Left renal cortex interstitium (tissue), 4 donors: ENCODE measurements around the gene LRMDA. TPM values are rescaled to one million over a fixed set of nuclear protein-coding genes. Genes with fewer than 3 reads are reported as not detected.
A peak's percentile ranks its signal among the peaks of the same experiment; 100 is the strongest.
"Not testable (repeated sequence)": the region's sequence is repeated elsewhere in the genome, so short reads cannot be mapped to it uniquely, and the experiment has no call there.

Source experiments
- DNase-seq, 4 donors: peaks; one replicate each; pipeline ENCODE4 v3.0.0-alpha.2; 2013; ENCODE audit warnings: low read depth in 4 of 4, low spot score in 2 of 4, missing footprints in 1 of 4
- polyA plus RNA-seq, 4 donors: library from polyadenylated mRNA; unstranded; fragments of 120-200 nt; gene quantifications; one replicate each; pipeline ENCODE4 v1.2.1, GENCODE V29; 2013; ENCODE audit not compliant: insufficient read length in 4 of 4

LRMDA gene
- polyA plus RNA-seq, 4 donors = 15.3 to 23.5 (median 21.1) TPM

DNA sequence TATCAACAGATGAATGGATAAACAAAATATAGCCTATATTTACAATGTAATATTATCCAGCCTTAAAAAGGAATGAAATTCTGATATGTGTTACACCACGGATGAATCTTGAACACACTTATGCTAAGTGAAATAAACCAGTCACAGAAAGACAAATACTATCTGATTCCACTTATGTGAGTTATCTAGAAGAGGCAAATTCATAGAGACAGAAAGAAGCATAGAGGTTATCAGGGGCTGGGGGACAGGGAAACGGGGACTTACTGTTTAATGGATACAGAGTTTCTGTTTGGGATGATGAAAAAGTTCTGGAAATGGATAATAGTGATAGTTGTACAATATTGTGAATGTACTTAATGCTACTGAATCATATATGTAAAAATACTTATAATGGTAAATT lies 329.9 kb downstream of the LRMDA start:
- no peak for DNase-seq

DNA sequence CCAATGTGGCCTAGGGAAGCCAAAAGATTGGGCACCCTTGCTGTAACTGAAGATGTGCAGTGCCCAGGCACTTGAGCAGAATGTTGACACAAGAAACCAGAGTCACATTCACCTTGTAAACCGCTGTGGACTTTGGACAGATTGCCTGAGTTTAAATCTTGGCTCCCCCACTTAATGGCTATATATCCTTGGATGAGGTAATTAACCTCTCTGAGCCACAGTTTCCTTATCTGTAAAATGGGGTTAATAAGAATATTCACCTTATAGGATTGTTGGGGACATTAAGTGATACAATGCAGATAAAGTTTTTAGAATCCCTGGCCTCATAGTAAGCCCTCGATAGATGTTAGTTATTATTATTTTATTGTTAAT lies 331.0 kb downstream of the LRMDA start:
- no peak for DNase-seq

DNA sequence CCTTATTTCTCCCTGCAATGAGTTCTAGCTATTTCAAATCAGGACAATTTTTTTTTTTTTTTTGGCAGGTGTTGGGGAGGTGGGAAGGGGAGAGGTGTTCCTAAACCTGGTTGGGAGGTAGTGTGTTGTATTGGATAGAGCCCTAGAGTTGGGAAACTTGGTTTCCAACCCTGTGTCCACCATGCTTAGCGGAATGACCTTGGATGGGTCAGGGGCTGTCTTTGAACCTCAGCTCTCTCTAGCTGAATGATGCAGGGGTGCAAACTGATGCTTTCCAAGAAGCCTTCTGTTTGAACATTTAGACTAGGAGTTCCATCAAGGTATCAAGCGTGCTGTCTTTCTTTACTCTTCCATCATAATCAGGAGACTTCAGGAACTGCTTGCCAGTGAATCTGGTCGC lies 332.2 kb downstream of the LRMDA start:
- no peak for DNase-seq

DNA sequence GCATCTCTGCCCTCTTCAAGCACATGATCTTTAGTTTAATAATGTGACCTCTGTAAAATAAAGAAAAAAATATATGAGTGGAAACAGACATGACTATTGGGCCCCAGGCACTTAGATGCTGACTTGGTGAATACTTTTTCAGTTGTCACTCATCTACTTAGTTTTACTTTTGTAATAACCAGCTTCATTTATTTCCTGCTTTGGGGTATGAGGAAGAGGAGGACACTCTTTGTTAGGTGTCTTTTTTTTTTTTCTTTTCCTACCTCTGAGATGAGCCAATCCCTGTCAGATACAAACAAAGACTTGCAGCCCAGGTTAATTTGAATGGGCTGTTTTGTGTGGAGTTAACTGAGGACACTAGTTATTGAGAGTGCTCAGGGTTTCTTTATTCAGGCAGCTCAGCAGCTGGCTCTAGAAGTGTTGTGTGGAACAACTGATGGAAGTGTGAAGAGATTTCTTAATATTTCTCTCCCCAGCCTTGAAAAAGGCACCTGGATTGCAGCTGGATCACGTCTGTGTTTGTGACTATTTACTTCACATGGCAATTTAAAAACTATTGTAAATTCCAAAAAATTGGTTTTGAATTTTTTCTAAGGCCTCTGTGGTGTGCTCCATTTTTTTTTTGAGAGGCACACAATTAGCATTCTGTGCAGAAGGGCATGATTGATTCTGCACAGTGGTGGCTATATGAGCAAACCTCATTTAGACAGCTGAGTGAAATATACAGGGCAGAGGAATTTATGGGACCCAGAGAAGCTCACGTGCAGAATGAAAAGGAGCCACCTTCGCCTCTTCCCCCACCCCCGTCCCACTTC lies 333.8 kb downstream of the LRMDA start:
- no peak for DNase-seq

DNA sequence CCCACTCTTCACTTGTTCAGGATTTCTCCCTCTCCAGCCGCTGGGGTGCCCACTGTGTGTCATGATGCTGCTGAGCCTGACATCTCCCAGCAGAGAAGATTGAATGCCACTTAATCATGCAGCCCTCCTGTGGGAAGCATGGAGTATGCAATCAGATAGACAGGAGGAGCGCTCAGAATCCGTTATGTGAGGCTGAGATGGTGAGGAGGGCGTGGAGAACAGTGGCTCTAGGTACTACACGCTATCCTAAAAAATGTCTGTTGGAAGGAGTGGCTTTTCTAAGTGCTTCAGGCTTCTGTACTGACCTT lies 334.3 kb downstream of the LRMDA start:
- no peak for DNase-seq

DNA sequence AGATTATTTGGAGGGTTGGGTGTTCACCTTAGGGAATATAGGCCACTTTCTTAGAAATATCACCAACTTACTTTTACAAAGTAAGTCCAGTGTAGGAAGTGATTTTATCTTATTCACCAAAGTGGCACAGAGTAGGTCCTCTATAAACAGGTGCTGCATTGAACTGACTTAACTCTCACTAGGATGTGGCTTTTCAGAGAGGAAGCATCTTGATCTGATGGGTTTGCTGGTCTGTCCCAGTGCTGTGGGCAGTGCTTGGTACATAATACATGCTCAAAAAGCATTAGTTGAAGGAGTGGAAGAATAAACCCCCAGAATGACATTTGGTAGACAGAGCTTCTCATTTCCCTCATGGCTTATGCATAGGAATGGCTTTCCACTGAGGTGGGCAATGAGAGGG lies 334.7 kb downstream of the LRMDA start:
- no peak for DNase-seq

DNA sequence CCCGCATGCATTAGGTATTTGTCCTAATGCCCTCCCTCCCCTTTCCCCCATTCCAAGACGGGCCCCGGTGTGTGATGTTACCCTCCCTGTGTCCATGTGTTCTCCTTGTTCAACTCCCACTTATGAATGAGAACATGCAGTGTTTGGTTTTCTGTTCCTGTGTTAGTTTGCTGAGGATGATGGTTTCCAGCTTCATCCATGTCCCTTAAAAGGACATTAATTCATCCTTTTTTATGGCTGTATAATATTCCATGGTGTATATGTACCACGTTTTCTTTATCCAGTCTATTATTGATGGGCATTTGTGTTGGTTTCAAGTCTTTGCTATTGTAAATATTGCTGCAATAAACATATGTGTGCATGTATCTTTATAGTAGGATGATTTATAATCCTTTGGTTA lies 335.3 kb downstream of the LRMDA start:
- DNase-seq = not testable (repeated sequence)

DNA sequence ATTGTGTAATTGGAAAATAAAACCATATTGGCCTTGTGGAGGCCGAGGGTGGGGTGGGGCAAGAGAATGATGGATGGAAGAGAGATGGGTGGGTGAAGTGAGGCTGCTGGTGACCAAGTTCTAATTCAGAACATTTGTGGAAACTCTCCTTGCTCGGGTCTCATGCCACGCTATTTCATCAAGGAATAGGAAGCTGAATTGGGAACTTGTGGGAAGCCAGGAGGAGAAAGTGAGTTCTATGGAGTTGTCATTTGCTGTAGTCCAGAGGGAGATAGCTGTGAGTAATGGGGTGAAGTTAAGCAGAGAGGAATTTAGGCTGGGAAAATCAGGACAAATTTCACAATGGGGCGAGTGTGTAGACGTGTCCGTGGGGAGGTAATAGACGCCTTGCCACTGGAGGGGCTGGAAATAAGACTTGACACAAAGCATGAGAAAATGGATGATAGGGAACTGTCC lies 339.2 kb downstream of the LRMDA start:
- DNase-seq = no peak

DNA sequence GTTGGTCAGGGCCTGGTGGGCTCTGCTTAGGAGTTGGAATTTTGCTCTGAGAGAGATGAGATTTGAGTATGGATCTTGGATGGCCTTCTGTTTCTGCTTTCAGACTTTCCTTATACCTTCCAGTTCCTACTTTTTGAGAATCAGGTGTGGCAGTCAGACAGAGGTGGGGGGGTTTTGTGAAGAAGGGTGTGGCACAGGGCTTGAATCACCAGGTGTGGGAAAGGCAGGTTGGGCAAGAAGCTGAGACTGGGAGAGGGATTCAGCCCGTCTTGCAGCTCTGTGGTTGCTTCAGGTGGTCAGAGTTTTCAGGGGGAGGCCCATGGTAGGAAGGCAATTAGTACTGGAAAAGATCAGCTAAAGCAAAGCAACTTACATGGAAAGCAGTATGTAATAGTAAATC lies 340.2 kb downstream of the LRMDA start:
- no peak for DNase-seq

DNA sequence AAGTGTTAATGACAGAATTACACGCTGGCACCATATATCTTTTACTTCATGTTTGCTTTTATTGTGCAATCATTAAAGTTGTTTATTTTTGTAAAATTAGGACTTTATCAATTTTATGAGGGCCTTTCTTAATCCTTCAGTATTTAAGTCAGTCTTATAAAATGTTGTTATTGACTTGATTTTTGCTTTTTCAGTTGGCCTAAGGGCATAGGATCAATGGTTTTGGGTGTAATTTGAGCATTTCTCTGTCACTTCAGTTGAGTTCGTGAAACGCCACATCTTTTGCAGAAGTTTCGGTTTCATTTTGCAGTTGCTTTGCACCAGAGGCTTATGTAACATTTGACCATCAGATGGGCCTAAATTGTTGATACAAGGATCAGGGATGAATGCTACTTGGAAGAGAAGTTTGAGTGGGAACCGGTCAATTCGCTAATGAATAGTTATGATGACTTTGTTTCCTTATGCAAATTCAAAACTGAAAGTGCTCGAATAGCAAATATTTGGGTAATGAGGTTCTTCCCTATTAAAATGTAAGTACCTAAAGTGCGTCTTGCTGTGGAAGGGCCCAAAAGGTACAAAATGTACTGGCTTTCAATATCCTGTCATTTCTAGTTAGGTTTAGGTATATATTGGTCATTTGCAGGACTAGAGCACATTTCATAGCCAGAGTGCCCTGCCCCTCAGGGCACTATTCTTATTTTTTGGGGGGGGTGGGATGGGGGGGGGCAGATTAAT lies 340.9 kb downstream of the LRMDA start:
- peak in 1 of 4 donors; percentile 57 for DNase-seq

DNA sequence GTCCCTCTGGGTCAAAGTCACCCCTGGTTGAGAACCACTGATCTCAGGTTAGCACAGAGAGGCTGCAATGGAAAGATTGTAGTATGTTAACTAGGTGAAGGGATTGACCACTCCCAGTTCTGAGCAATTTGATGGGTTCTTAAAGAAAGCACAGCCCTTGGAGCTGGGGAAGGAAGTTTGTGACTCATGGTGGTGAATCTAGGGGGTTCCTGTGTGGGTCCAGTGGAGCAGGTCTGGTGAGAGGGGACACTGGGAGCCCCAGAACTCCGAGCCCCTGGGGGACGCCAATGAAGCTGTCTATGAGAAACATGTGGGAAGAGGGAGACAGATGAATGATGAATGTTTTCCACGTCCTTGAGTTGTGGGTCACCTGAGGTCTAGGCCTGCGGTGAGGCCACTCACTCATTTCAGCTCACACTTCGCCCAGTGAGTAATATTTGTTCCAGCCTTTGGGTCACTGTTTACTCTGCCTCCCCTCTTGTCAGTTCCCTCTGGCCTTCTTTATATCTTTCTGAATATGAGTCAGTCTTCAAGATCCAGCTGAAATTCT lies 341.9 kb downstream of the LRMDA start:
- no peak for DNase-seq

DNA sequence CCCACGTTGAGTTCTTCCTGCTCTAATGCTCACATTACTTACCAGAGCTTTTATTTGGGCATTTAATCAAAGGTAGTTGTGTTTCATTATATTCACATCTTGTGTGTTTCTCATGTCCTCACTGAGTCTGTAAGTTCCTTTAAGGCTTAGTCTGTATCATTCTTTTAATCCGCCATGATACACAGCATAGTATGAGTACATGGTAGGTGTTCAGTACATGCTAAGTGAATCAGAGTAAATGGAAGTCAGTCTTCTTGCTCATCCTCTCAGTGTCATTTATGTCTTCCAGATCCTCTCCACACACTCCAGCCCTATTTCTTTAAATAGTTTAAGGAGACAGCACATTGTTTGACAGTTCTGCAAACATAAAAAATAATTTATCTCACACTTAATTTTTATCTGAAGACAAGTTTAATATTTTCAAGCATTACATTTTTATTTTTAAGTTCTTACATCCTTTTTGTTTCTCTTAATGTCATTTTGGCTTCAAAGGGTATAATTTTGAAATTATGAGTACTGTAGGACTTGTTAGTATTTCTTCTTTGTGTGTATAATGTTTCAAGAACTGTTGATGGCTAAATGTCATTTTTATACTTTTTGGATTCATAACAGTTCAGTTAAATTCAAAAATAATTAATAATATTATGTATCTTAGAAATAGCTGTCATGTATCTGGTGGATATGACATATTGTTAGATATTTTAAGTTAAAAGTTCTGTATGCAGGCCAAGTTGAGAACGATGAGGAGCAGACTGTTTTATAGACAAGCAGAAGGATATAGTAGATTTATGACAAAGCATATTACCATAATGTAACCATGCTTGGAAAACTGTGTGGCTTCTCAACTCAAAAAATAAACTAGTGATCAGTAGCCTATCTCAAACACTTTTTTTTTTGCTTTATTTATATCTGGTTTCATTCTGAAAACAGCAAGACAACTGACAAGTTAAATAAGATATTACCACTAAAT lies 342.7 kb downstream of the LRMDA start:
- DNase-seq = no peak

DNA sequence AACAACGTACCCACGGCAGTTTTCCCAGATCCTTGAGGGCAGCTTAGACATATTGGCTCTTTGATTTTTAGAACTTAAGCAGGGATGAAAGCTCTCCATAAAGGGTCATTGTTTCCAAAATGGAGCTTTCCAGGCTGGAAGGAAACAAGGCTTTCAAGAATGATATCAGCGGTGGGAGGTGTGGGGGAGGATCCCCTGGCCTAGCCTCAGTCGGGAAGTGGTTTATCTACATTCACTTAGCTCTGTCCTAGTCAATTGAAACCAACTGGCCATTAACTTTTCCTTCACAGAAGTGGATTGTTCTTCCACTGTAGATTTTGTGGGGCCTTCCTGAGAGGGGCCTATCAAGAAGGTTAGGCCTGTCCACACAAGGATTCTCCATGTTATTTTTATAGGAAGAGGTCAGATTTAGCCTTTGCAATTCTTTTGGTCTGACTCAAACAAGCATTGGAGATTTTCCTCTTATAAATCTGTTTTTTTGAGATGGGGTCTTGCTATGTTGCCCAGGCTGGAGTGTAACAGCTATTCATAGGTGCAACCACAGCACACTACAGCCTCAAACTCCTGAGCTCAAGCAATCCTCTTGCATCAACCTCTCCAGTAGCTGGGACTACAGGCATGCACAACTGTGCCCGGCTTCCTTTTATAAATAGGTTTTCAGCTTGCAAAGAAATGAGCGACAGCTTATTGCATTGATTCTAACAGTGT lies 343.5 kb downstream of the LRMDA start:
- DNase-seq = no peak

DNA sequence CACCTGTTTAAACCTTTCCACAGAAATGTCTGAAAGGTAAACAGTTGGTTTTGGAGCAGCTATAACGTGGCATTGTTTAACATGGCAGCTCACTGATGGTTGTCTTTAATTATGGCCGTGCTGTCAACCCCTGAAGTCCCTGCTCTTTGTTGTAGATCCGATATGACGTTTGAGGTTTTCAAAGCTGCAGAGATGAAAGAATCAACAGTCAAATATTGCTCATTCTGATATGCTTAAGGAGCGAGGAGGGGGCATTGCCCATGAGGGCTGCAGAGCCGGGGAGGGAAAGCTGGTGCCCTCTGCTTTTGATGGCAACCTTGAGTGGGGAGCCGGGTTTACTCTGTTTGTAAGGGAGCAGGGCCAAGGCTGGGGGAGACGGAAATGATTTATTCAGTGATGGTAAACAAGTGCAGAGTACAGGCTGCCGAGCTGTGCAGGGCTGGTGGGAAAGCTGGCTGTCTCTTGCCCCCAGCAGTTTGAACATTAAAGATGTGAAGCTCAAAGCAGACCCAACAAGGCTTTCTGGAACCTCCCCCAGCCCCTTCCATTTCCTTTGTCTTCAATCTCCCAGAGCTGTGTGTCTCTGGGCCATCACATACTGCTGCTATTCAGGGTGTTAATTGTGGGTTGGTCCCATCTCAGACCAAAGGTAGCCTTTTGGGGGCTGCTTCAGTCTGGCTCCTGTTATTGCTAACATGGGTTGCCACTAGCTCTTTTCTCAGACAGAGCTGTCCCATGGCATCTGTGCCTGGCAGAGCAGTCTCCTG lies 345.5 kb downstream of the LRMDA start:
- no peak for DNase-seq

DNA sequence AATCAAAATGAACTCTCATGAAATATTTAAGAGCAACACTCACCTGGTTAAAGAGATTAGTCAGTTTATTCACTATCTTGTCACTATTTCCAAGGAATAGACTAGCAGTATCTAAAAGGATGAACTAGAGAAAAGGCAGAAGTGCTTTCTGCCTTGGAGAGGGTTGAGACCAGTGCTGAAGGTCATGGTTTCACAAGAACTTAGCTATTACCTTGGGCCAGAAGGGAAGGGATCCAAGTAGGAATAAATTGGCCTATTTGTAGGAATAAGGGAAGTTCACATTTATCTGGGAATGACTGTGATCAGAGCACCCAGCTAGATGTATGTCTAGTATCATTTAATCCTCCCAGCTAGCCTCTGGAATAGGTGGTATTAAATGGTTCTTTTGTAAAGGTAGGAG lies 347.2 kb downstream of the LRMDA start:
- DNase-seq = no peak

DNA sequence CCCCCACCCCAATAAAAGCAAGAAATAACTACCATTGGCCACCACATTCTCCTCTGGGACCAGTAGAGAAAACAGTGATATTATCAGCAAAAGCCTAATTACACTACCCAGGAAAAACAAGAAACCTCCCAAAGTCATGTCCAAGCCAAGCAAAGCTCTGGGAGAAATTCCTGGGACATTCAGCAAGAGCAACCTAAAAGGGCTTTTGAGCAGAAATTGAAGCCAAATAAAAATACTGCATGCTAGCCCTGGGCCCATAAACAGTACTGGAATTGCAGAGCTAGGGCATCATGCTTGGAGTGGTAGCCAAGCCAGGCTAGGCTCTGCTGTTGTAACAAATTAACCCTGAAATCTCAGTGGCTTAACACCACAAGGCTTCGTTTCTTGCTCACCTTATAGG lies 347.9 kb downstream of the LRMDA start:
- no peak for DNase-seq

DNA sequence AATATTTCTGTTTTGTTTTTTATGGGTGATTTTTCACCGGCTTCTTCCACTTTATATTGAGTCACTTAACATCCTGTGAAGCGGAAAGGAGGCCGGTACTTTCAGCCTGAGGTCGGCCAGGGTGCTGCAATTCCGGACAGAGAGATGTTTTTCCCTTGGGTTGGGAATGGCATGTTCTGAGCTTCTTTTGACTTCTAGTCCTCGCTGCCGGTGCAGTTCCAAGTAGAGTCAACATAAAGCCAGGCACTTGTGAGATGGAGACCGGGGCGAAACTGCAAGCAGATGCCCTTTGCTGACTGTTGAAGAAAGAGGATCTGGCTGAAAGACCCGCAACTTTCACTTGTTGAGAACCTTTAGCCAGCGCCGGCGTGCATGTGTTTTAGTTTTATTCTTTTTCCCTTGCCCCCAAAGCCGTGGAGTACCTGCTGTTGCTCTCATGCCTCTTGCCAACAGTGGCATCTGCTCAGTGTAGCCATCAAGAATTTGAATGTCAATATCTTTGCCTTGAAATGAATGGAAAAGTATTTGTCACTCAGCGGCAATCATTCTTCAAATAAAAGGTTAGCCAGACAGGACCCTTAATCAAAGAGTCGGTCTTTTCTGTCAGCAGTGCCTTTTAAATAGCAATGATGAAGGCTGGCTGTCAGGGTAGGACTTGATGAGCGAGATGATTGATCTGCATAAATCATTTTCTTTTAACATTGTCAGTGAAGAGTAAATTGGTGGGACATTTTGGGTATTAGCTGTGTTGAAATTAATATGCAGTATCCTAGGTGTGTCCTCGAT lies 351.2 kb downstream of the LRMDA start:
- DNase-seq = no peak

DNA sequence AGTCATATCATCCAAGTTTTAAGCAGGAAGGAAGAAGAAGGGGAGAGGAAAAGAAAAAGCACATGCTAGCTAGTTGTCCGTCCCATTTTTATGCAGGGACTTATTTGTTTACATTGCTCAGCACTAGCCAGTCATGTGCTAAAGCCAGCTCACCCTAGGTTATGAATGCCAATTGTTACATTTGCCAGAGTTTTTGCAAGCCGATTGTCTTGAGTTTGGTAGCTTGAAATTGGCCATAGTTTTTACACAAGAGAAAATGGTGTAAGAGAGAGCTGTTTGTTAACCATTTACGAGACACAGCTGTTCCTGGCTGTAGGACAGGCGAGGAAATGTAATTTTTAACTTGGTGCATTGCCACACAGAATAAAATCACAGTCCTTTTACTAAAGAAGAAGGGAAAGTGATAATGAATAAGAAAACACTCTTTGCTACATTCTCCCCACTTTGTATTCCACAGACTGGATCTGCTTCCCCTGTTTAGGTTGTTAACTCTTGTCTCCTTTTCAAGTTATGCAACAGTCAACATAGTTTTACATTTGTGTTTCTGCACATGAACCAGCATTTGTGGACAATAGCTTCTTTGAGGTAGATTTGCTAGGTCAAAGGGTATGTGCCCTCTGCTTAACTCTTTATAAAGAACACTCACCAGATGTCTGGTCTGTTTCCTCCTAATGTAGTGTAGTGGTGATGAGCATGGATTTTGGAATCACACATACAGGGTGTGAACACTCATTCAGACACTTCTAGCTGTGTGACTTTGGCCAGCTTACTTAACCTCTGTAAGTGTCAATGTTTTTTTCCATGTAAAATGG lies 357.2 kb downstream of the LRMDA start:
- no peak for DNase-seq
